ENCODE measurements around the gene MAN1B1. TPM values are rescaled to one million over a fixed set of nuclear protein-coding genes. Genes with fewer than 3 reads are reported as not detected.

MAN1B1 gene
- total and polyA plus RNA-seq, 2 of the 4 experiments (the other 2 are of a cell fraction): 28.7 to 55.1 TPM

DNA sequence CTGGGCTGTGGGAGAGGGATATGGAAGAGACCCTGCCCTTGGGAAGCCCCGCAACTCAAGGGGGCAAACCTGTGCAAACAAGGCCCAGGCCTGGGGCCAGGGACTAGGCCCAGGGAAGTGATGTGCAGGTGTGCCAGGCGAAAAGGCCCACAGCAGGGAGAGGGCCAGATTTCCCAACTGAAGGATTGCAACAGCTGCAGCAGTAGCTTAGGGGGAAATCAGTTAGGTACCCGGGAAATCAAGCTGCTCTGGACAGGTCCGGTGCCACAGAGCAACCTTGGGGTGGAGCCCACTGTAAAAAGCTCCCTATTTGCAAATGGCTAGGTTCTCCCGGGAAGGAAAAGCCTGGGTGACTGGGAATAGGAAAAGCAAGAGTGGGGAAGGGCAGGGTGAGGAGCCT lies 62.6 kb downstream of the MAN1B1 start:
- H2BK5ac ChIP-seq (ENCODE audit: low read depth, low read length, poor library complexity, severe bottlenecking): no peak overlapping the region
- no peak for TF ChIP-seq NFE2L2 (IDR thresholded peaks at IDR 0.05; ENCODE audit: low read depth, low read length)
- no peak for TF ChIP-seq RFX5 (IDR thresholded peaks at IDR 0.05; ENCODE audit: low read depth, low read length)
- TF ChIP-seq, protein P1, sequence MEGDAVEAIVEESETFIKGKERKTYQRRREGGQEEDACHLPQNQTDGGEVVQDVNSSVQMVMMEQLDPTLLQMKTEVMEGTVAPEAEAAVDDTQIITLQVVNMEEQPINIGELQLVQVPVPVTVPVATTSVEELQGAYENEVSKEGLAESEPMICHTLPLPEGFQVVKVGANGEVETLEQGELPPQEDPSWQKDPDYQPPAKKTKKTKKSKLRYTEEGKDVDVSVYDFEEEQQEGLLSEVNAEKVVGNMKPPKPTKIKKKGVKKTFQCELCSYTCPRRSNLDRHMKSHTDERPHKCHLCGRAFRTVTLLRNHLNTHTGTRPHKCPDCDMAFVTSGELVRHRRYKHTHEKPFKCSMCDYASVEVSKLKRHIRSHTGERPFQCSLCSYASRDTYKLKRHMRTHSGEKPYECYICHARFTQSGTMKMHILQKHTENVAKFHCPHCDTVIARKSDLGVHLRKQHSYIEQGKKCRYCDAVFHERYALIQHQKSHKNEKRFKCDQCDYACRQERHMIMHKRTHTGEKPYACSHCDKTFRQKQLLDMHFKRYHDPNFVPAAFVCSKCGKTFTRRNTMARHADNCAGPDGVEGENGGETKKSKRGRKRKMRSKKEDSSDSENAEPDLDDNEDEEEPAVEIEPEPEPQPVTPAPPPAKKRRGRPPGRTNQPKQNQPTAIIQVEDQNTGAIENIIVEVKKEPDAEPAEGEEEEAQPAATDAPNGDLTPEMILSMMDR (conservative IDR thresholded peaks at IDR 0.05; ENCODE audit: low read depth, low read length): no peak
- no peak for TF ChIP-seq MAFK (IDR thresholded peaks at IDR 0.05; ENCODE audit: low read depth, low read length)
- TF ChIP-seq RAD21 (IDR thresholded peaks at IDR 0.05; ENCODE audit: low read length): no peak
- no peak for TF ChIP-seq RCOR1 (IDR thresholded peaks at IDR 0.05; ENCODE audit: insufficient replicate concordance, low read length)
- TF ChIP-seq, protein P2, sequence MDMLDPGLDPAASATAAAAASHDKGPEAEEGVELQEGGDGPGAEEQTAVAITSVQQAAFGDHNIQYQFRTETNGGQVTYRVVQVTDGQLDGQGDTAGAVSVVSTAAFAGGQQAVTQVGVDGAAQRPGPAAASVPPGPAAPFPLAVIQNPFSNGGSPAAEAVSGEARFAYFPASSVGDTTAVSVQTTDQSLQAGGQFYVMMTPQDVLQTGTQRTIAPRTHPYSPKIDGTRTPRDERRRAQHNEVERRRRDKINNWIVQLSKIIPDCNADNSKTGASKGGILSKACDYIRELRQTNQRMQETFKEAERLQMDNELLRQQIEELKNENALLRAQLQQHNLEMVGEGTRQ (IDR thresholded peaks at IDR 0.05; ENCODE audit: low read depth, low read length): no peak
- TF ChIP-seq, protein P3, sequence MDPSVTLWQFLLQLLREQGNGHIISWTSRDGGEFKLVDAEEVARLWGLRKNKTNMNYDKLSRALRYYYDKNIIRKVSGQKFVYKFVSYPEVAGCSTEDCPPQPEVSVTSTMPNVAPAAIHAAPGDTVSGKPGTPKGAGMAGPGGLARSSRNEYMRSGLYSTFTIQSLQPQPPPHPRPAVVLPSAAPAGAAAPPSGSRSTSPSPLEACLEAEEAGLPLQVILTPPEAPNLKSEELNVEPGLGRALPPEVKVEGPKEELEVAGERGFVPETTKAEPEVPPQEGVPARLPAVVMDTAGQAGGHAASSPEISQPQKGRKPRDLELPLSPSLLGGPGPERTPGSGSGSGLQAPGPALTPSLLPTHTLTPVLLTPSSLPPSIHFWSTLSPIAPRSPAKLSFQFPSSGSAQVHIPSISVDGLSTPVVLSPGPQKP (IDR thresholded peaks at IDR 0.05; ENCODE audit: borderline replicate concordance, low read depth, low read length): no peak
- TF ChIP-seq MXI1 (IDR thresholded peaks at IDR 0.05; ENCODE audit: borderline replicate concordance, low read depth, low read length): no peak
- no peak for TF ChIP-seq POLR2A (IDR thresholded peaks at IDR 0.05; ENCODE audit: low read depth, low read length)
- CTCF ChIA-PET: no interaction called here

More for the DNA sequence above, 62.6 kb downstream of the MAN1B1 start:
- no peaks in the 10 kb centered on the region for H3K79me1 ChIP-seq (ENCODE audit: low read depth in 1 of 2, low read length in 2 of 2)
- H3K9ac ChIP-seq (ENCODE audit: low read depth, low read length): no peak overlapping the region
- no peaks in the 10 kb centered on the region for H3K4me1 ChIP-seq (ENCODE audit: control insufficient read depth, insufficient read depth, low read length)
- ATAC-seq (ENCODE audit: low read depth) (no peak), DNase-seq (no peak)
- H2BK20ac ChIP-seq (ENCODE audit: low read depth, low read length): no peak overlapping the region
- H4K8ac ChIP-seq (ENCODE audit: low read depth in 2 of 2, low read length in 2 of 2): no peak overlapping the region
- intact Hi-C loops (cut with micrococcal nuclease): no loop called here
- no peak overlapping the region for H3K27ac ChIP-seq (ENCODE audit: insufficient read depth, low read length)
- no peak overlapping the region for H3K4me2 ChIP-seq (ENCODE audit: low read depth, low read length)
- H3K9me3 ChIP-seq (ENCODE audit: control insufficient read depth, insufficient read depth, low read length): no peaks in the 10 kb centered on the region
- H3K4ac ChIP-seq (ENCODE audit: low read depth, low read length): no peak overlapping the region
- no peak overlapping the region for H2AFZ ChIP-seq (replicated peaks; ENCODE audit: low read length, poor library complexity)
- no peak overlapping the region for H4K5ac ChIP-seq (ENCODE audit: low read depth, low read length)
- H2AK5ac ChIP-seq (ENCODE audit: low read depth, low read length): no peak overlapping the region
- peaks cover 8% of the 10 kb centered on the region for H3K27me3 ChIP-seq (ENCODE audit: control insufficient read depth, insufficient read depth, low read length)
- H4K20me1 ChIP-seq (ENCODE audit: insufficient read depth, low read length): no peaks in the 10 kb centered on the region
- peaks cover 12% of the 10 kb centered on the region for H3K9me1 ChIP-seq (ENCODE audit: insufficient read depth, low read length)
- H3K56ac ChIP-seq (ENCODE audit: extremely low read depth, insufficient read depth, low read length): no peak overlapping the region
- no peak overlapping the region for H3K4me3 ChIP-seq (ENCODE audit: insufficient read depth, low read depth, low read length)
- dilution Hi-C loops (cut with HindIII; ENCODE audit: low sequenced_read_pairs, unreplicated experiment): no loop called here
- no peak overlapping the region for H3K23ac ChIP-seq (ENCODE audit: low read depth, low read length)
- 92% methylated on average over 2 of the region's 5 CpGs; no CpG with 5 or more reads in 1 of the 2 experiments for WGBS, 2 experiments (ENCODE audit: extremely low coverage in 2 of 2, insufficient read length in 1 of 2)
- BruUV-seq (replicated peaks): no TSS peak
- POLR2A ChIA-PET (ENCODE audit: unreplicated experiment): no interaction called here
- no peak overlapping the region for H2AK9ac ChIP-seq (replicated peaks; ENCODE audit: low read depth, low read length, poor library complexity)
- H3K36me3 ChIP-seq (ENCODE audit: control insufficient read depth, insufficient read depth, low read length): no peaks in the 10 kb centered on the region
- no peak overlapping the region for H4K91ac ChIP-seq (ENCODE audit: insufficient read depth, low read depth, low read length)
- no peak overlapping the region for H2BK120ac ChIP-seq (ENCODE audit: low read depth, low read length)
- no peak overlapping the region for H3K18ac ChIP-seq (ENCODE audit: low read depth, low read length)
- in situ Hi-C loops (cut with MboI; ENCODE audit: low sequenced_read_pairs): no loop called here
- H3K14ac ChIP-seq (replicated peaks; ENCODE audit: low read depth, low read length): no peak overlapping the region
- no peak overlapping the region for H2BK15ac ChIP-seq (ENCODE audit: low read depth, low read length)
